DOHH2 (cell line): ENCODE data around the gene RIPOR3.

Experiments used
- H3F3A ChIP-seq: fragments of 200-600 bp; sonication (generic), shearing (Covaris generic); 2 replicates; pipeline ENCODE4 v1.6.0; 2016; ENCODE audit warnings: antibody characterized with exemption, mild to moderate bottlenecking; ENCODE audit not compliant: control insufficient read depth, insufficient read depth
- H3K27ac ChIP-seq: fragments of 200-600 bp; sonication (generic); 2 replicates; pipeline ENCODE4 v1.5.1; 2014; ENCODE audit warnings: low read depth, mild to moderate bottlenecking, low read length, moderate library complexity
- H3K27me3 ChIP-seq: fragments of 200-600 bp; sonication (generic); 2 replicates; pipeline ENCODE4 v1.6.1; 2014; ENCODE audit warnings: mild to moderate bottlenecking, low read length, mixed read lengths; ENCODE audit not compliant: control insufficient read depth
- H3K36me3 ChIP-seq: fragments of 200-600 bp; sonication (generic); 2 replicates; pipeline ENCODE4 v1.6.1; 2014; ENCODE audit warnings: mild to moderate bottlenecking, low read length, moderate library complexity, mixed read lengths; ENCODE audit not compliant: control insufficient read depth
- H3K4me1 ChIP-seq: fragments of 200-600 bp; sonication (generic); 2 replicates; pipeline ENCODE4 v1.6.1; 2014; ENCODE audit warnings: mild to moderate bottlenecking, low read length, mixed read lengths; ENCODE audit not compliant: control insufficient read depth
- H3K4me2 ChIP-seq: fragments of 200-600 bp; sonication (generic); 2 replicates; pipeline ENCODE4 v1.6.0; 2014; ENCODE audit warnings: mild to moderate bottlenecking, low read length, moderate library complexity
- H3K4me3 ChIP-seq: fragments of 200-600 bp; sonication (generic); 2 replicates; pipeline ENCODE4 v1.5.1; 2014; ENCODE audit warnings: mild to moderate bottlenecking, low read length, mixed read lengths
- H3K79me2 ChIP-seq: fragments of 200-600 bp; sonication (generic); 2 replicates; pipeline ENCODE4 v1.6.1; 2014; ENCODE audit warnings: mild to moderate bottlenecking, low read length, mixed read lengths; ENCODE audit not compliant: control insufficient read depth
- H3K9me2 ChIP-seq: fragments of 200-600 bp; sonication (generic); replicated peaks from 2 replicates; pipeline ENCODE4 v1.6.1; 2014; ENCODE audit warnings: mild to moderate bottlenecking, low read length, mixed read lengths; ENCODE audit not compliant: control insufficient read depth
- H3K9me3 ChIP-seq: fragments of 200-600 bp; sonication (generic); 2 replicates; pipeline ENCODE4 v1.6.1; 2014; ENCODE audit warnings: antibody characterized with exemption, low read length, mixed read lengths; ENCODE audit not compliant: control insufficient read depth, insufficient read depth
- H4K20me1 ChIP-seq: fragments of 200-600 bp; sonication (generic); 2 replicates; pipeline ENCODE4 v1.6.0; 2014; ENCODE audit warnings: low read depth, mild to moderate bottlenecking, antibody characterized with exemption, low read length, moderate library complexity; ENCODE audit not compliant: control insufficient read depth, insufficient read depth
- EZH2phosphoT487 ChIP-seq: fragments of 200-600 bp; sonication (generic); IDR thresholded peaks from 2 replicates; pipeline ENCODE4 v1.6.1; 2017; ENCODE audit warnings: borderline replicate concordance, mild to moderate bottlenecking, antibody characterized with exemption, low read length, moderate library complexity, mixed read lengths
- TF ChIP-seq, protein P1 (sequence below): fragments of 200-600 bp; sonication (generic); IDR thresholded peaks from one replicate; pipeline ENCODE4 v1.5.1; 2014; ENCODE audit warnings: antibody characterized with exemption, mild to moderate bottlenecking, low read depth, low read length; ENCODE audit not compliant: poor library complexity, severe bottlenecking

Gene RIPOR3

DNA sequence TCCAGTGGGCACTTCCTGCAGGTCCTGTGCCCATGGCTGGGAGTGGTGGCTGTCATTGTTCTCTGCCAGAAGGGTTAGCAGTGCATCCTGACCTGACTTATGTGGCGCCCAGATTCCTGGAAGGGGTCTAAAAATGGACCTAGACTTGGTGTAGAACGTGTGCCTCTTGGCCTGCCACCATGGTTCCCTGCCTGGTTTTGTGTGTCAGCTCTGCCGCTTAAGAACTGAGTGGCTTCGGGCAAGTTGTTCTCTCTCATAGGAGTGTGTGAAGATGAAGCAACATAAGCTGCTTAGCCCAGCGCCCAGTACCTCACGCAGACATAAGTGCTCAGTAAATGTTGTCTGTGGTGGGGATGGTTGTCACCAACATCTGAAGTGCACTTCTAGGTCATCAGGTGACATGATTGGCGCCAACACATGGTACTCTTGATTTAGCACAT lies 129.1 kb downstream of the RIPOR3 start:
- Histone ChIP-seq H3K4me2 (no peak overlapping the region), H3K9me3 (no peaks in the 10 kb centered on the region), H3K27me3 (no peaks in the 10 kb centered on the region), H3K79me2 (peaks cover 7% of the 10 kb centered on the region), H3K36me3 (peaks cover 25% of the 10 kb centered on the region), H4K20me1 (peaks cover 4% of the 10 kb centered on the region; the same call in 1 of the 2 replicates), H3K4me3 (no peak overlapping the region), H3K27ac (no peak overlapping the region), H3F3A (no peaks in the 10 kb centered on the region), H3K4me1 (no peaks in the 10 kb centered on the region), H3K9me2 (no peaks in the 10 kb centered on the region)
- no peak for TF ChIP-seq EZH2phosphoT487
- TF ChIP-seq, protein P1, sequence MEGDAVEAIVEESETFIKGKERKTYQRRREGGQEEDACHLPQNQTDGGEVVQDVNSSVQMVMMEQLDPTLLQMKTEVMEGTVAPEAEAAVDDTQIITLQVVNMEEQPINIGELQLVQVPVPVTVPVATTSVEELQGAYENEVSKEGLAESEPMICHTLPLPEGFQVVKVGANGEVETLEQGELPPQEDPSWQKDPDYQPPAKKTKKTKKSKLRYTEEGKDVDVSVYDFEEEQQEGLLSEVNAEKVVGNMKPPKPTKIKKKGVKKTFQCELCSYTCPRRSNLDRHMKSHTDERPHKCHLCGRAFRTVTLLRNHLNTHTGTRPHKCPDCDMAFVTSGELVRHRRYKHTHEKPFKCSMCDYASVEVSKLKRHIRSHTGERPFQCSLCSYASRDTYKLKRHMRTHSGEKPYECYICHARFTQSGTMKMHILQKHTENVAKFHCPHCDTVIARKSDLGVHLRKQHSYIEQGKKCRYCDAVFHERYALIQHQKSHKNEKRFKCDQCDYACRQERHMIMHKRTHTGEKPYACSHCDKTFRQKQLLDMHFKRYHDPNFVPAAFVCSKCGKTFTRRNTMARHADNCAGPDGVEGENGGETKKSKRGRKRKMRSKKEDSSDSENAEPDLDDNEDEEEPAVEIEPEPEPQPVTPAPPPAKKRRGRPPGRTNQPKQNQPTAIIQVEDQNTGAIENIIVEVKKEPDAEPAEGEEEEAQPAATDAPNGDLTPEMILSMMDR = no peak

DNA sequence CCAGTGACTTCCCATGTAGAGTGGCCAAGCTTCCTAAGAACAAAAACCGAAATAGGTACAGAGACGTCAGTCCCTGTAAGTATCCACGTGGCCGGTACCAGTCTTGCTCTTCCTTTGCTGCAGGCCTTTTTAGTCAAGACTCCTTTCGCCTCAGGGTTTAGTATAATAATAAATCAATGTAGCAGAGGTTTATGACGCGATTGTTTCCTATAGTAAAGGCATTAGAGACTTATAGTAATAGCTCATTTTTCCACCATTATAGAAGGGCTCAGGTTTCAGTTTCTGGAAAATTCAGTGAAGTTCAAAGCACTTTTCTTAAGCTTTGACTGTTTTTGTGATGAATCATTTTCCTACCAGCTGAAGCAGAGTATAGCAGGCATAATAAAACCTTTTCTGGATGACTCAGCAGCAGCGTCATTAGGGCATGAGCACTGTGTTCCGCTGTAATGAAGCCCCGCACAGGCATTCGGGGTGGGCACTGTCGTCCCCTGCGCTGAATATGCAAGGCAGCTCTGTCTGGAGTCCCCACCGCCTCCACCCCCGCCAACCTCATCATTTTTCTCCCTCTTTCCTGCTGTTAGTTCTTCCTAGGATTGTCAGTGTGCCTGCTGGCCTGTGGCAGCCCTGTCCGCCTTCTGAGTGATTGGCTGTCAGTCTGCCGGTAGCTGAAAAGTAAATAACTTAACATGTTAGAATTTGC lies 129.8 kb downstream of the RIPOR3 start:
- Histone ChIP-seq H3K27me3 (no peaks in the 10 kb centered on the region), H3K79me2 (peaks cover 7% of the 10 kb centered on the region), H4K20me1 (peaks cover 4% of the 10 kb centered on the region; the same call in 1 of the 2 replicates), H3K9me2 (no peaks in the 10 kb centered on the region), H3K4me2 (no peak overlapping the region), H3F3A (no peaks in the 10 kb centered on the region), H3K36me3 (peaks cover 25% of the 10 kb centered on the region), H3K4me1 (no peaks in the 10 kb centered on the region), H3K9me3 (no peaks in the 10 kb centered on the region), H3K4me3 (no peak overlapping the region), H3K27ac (no peak overlapping the region)
- no peak for TF ChIP-seq EZH2phosphoT487
- TF ChIP-seq, protein P1 = no peak

DNA sequence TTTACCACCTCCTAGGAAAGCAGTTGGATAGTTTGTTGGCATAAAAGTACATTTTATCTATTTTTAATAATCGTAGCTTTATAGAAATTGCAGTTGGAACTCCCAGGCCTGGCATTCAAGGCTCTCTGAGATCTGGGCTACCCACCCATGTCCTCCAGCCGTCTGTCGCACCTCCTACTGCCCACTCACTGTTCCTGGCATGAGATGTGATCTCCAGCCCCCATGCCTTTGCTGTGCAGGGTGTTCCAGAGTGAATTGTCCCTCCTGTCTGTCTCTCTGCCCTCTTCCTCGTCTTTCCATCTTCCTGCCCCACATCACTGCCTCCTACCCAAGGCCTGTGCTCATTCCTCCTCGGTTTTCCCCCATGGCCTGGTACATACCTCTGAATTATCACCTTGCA lies 130.5 kb downstream of the RIPOR3 start:
- TF ChIP-seq, protein P1 = no peak
- no peak for TF ChIP-seq EZH2phosphoT487
- H3K27me3 ChIP-seq = no peaks in the 10 kb centered on the region
- H3K9me2 ChIP-seq = no peaks in the 10 kb centered on the region
- no peaks in the 10 kb centered on the region for H3K9me3 ChIP-seq
- no peak overlapping the region for H3K27ac ChIP-seq
- H3F3A ChIP-seq = no peaks in the 10 kb centered on the region
- peaks cover 4% of the 10 kb centered on the region; the same call in 1 of the 2 replicates for H4K20me1 ChIP-seq
- no peak overlapping the region for H3K4me3 ChIP-seq
- H3K4me1 ChIP-seq = no peaks in the 10 kb centered on the region
- H3K36me3 ChIP-seq = peaks cover 25% of the 10 kb centered on the region
- no peak overlapping the region for H3K4me2 ChIP-seq
- H3K79me2 ChIP-seq = peaks cover 7% of the 10 kb centered on the region
